HG02884 (cell line): ENCODE measurements around the gene AHDC1.
"Not testable (repeated sequence)": the region's sequence is repeated elsewhere in the genome, so short reads cannot be mapped to it uniquely, and the experiment has no call there.

Experiments used
- ATAC-seq: cut with Tn5 transposase; IDR thresholded peaks from one replicate; pipeline ENCODE4 v1.9.1; 2021; ENCODE audit warnings: mild to moderate bottlenecking, moderate library complexity; ENCODE audit not compliant: unreplicated experiment

The AHDC1 gene

GRCh38 chr1:27519331-27520258 is 84.3 kb downstream of the AHDC1 start:
- no peak for ATAC-seq

GRCh38 chr1:27518808-27519207 is 85.1 kb downstream of the AHDC1 start:
- no peak for ATAC-seq

- no peak for ATAC-seq
Measured at GRCh38 chr1:27517907-27518718, 85.8 kb downstream of the AHDC1 start.

GRCh38 chr1:27517301-27517700 is 86.6 kb downstream of the AHDC1 start:
- ATAC-seq, result no peak

GRCh38 chr1:27515626-27516025 is 88.3 kb downstream of the AHDC1 start:
- no peak for ATAC-seq

GRCh38 chr1:27513958-27514357 is 90.0 kb downstream of the AHDC1 start:
- no peak for ATAC-seq

GRCh38 chr1:27513528-27513927 is 90.4 kb downstream of the AHDC1 start:
- no peak for ATAC-seq

- no peak for ATAC-seq
Measured at GRCh38 chr1:27509127-27510080, 94.5 kb downstream of the AHDC1 start.

- no peak for ATAC-seq
Measured at GRCh38 chr1:27507960-27508665, 95.8 kb downstream of the AHDC1 start.

GRCh38 chr1:27506703-27507102 is 97.2 kb downstream of the AHDC1 start:
- no peak for ATAC-seq

GRCh38 chr1:27505420-27505680 is 98.6 kb downstream of the AHDC1 start:
- no peak for ATAC-seq

- no peak for ATAC-seq
Measured at GRCh38 chr1:27504588-27505419, 99.1 kb downstream of the AHDC1 start.

- no peak for ATAC-seq
Measured at GRCh38 chr1:27503844-27504587, 99.9 kb downstream of the AHDC1 start.

GRCh38 chr1:27503033-27503432 is 100.9 kb downstream of the AHDC1 start:
- ATAC-seq, result no peak

GRCh38 chr1:27501159-27501558 is 102.8 kb downstream of the AHDC1 start:
- ATAC-seq, result not testable (repeated sequence)

GRCh38 chr1:27499142-27499541 is 104.8 kb downstream of the AHDC1 start:
- ATAC-seq, result no peak

GRCh38 chr1:27496604-27497155 is 107.3 kb downstream of the AHDC1 start:
- ATAC-seq, result no peak

GRCh38 chr1:27492796-27493195 is 111.1 kb downstream of the AHDC1 start:
- ATAC-seq, result no peak
